K562 (cell line): Measurements from ENCODE around the gene ORAI1. TPM values are rescaled to one million over a fixed set of nuclear protein-coding genes. Genes with fewer than 3 reads are reported as not detected.

Experiments used
- DACH1 ChIP-seq: fragments of 450-650 bp; IDR thresholded peaks from 2 replicates; pipeline ENCODE4 v1.6.1; 2018; ENCODE audit not compliant: partially characterized antibody
- HNRNPL ChIP-seq: fragments of 200-400 bp; formaldehyde crosslinking; IDR thresholded peaks from 2 replicates; pipeline ENCODE4 v1.6.1; 2017; ENCODE audit warnings: low read depth, mild to moderate bottlenecking, low read length
- HOMEZ ChIP-seq: fragments of 250-450 bp; sonication (Bioruptor Pico); IDR thresholded peaks from 2 replicates; pipeline ENCODE4 v1.4.0; 2020; ENCODE audit warnings: mild to moderate bottlenecking, moderate library complexity
- MTA1 ChIP-seq: fragments of 450-650 bp; IDR thresholded peaks from 2 replicates; pipeline ENCODE4 v1.6.1; 2017; ENCODE audit warnings: borderline replicate concordance
- SAP30 ChIP-seq: fragments of 200-600 bp; sonication (generic); IDR thresholded peaks from 2 replicates; pipeline ENCODE4 v1.6.1; 2012; ENCODE audit warnings: borderline replicate concordance, low read depth, mild to moderate bottlenecking, moderate library complexity, low read length, control low read depth, inconsistent platforms; ENCODE audit not compliant: insufficient read depth, poor library complexity, severe bottlenecking
- TSHZ1 ChIP-seq: fragments of 250-450 bp; sonication (Bioruptor Pico); IDR thresholded peaks from 2 replicates; pipeline ENCODE4 v1.4.0; 2020; ENCODE audit warnings: mild to moderate bottlenecking, moderate library complexity
- ZBTB11 ChIP-seq, 3 experiments: fragments of 200-800 bp in 1 of 3; fragments of 250-450 bp in 1 of 3; fragments of 450-650 bp in 1 of 3; sonication (Bioruptor Pico) in 1 of 3; sonication (Bioruptor generic) in 1 of 3; formaldehyde crosslinking in 1 of 3; IDR thresholded peaks; 2 replicates each; pipeline versions ENCODE4 v1.6.1 to v1.8.0; 2016 to 2022; ENCODE audit warnings: mild to moderate bottlenecking in 2 of 3, missing genetic modification characterization in 2 of 3, missing compliant biosample characterization in 1 of 3, moderate library complexity in 1 of 3
- ZMIZ1 ChIP-seq, 2 experiments: fragments of 150-350 bp in 1 of 2; IDR thresholded peaks; 2 replicates each; pipeline ENCODE4 v1.6.1; 2012 to 2016; ENCODE audit warnings: low read depth in 2 of 2, low read length in 2 of 2, mild to moderate bottlenecking in 1 of 2, moderate library complexity in 1 of 2
- polyA plus RNA-seq, 8 experiments: library from polyadenylated mRNA; depleted of rRNA in 4 of 8; stranded (reverse) in 5 of 8; unstranded in 3 of 8; fragments of >200 nt; fragmentation: Nextera tagmentation in 2 of 8; fragmentation: Illumina TruSeq in 1 of 8; extraction: Ambion mirVana in 2 of 8; extraction: Trizol in 1 of 8; gene quantifications; 2 replicates each; pipeline versions ENCODE4 v1.2.1 to v1.2.3, GENCODE V29; 2011 to 2014; ENCODE audit warnings: inconsistent platforms in 1 of 8, missing spikeins in 1 of 8
- total RNA-seq, 7 experiments: library from RNA; depleted of rRNA in 6 of 7; stranded (reverse); fragments of >200 nt in 6 of 7; fragmentation: Illumina TruSeq in 2 of 7; extraction: Trizol in 2 of 7; gene quantifications; 2 replicates each; pipeline versions ENCODE4 v1.2.1 to v1.2.3, GENCODE V29; 2011 to 2021; ENCODE audit warnings: low replicate concordance in 1 of 7

The ORAI1 gene
- total and polyA plus RNA-seq, 9 of the 15 experiments (the other 6 are each of a cell fraction or from before 2014, with no cell fraction given), result 2.6 to 23.8 (median 9.3) TPM

- TF ChIP-seq ZBTB11 (CRISPR knock-in tag; IDR thresholded peaks at IDR 0.05) (peak in 1 of 3 experiments; percentile 86; a peak in 2 of 6 replicates), HNRNPL (peak; percentile 52; the same call in 1 of the 2 replicates), HOMEZ (CRISPR knock-in tag) (0 out of 2 replicates have a peak, but pooled peaks have one; percentile 69), DACH1 (peak; percentile 21), TSHZ1 (CRISPR knock-in tag) (peak; percentile 48; the same call in 1 of the 2 replicates), ZMIZ1 (IDR thresholded peaks at IDR 0.05; ENCODE audit: low read depth in 2 of 2, low read length in 2 of 2) (no peak), SAP30 (peak; percentile 82), MTA1 (no peak; the same call in 1 of the 2 replicates)
These were observed at the start of gene ORAI1 (continued) for GRCh38 chr12:121626087-121626852.
